Type B pancreatic cell (in vitro differentiated cells): ENCODE measurements around the gene EHBP1. TPM values are rescaled to one million over a fixed set of nuclear protein-coding genes. Genes with fewer than 3 reads are reported as not detected.
A peak's percentile ranks its signal among the peaks of the same experiment; 100 is the strongest.

Source experiments
- DNase-seq: peaks from one replicate; pipeline ENCODE4 v3.0.0; 2021; ENCODE audit warnings: mixed read lengths; ENCODE audit not compliant: unreplicated experiment; ENCODE audit errors: extremely low spot score
- H3K27ac Mint-ChIP-seq: 2 replicates; pipeline ENCODE4 v1.8.0; 2021; ENCODE audit warnings: mild to moderate bottlenecking, mixed read lengths
- H3K27me3 Mint-ChIP-seq: 2 replicates; pipeline ENCODE4 v1.8.0; 2021; ENCODE audit warnings: mixed read lengths
- H3K36me3 Mint-ChIP-seq: 2 replicates; pipeline ENCODE4 v1.8.0; 2021; ENCODE audit warnings: mixed read lengths
- H3K4me1 Mint-ChIP-seq: one replicate; pipeline ENCODE4 v1.8.0; 2021; ENCODE audit warnings: mixed read lengths; ENCODE audit not compliant: unreplicated experiment
- H3K4me3 Mint-ChIP-seq: 2 replicates; pipeline ENCODE4 v1.8.0; 2021; ENCODE audit warnings: mild to moderate bottlenecking, mixed read lengths
- H3K9me3 Mint-ChIP-seq: 2 replicates; pipeline ENCODE4 v1.8.0; 2021; ENCODE audit warnings: mixed read lengths
- total RNA-seq: library from RNA; stranded (reverse); gene quantifications from 2 replicates; pipeline ENCODE4 v1.2.1, GENCODE V29; 2021; ENCODE audit warnings: low replicate concordance
- TF ChIP-seq, protein P1 (sequence below): fragments of 200-600 bp; sonication (generic); conservative IDR thresholded peaks from 2 replicates; pipeline ENCODE4 v1.5.0; 2021; ENCODE audit warnings: antibody characterized with exemption, mild to moderate bottlenecking

EHBP1 gene
- total RNA-seq, 1 donor from 2014 or later: 59.2 TPM

DNA sequence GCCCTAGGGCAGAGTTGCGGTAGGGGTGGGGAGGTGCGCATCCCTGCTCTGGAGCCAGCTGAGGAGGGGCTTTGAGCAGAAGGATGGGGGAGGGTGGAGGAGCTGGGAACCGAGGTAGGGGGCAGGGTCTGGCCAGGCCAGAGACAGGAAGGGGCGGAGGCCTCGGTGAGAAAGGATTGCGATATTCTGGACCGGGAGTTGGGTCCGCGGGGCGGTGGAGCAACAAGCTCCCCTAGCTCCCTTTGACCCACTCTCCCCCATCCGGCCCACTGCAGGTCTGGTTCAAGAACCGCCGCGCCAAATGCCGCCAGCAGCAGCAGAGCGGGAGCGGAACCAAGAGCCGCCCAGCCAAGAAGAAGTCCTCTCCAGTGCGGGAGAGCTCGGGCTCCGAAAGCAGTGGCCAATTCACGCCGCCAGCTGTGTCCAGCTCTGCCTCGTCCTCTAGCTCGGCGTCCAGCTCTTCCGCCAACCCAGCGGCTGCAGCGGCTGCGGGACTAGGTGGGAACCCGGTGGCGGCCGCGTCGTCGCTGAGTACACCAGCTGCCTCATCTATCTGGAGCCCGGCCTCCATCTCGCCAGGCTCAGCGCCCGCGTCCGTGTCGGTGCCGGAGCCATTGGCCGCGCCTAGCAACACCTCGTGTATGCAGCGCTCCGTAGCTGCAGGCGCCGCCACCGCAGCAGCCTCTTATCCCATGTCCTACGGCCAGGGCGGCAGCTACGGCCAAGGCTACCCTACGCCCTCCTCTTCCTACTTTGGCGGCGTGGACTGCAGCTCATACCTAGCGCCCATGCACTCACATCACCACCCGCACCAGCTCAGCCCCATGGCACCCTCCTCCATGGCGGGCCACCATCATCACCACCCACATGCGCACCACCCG is 350.0 kb downstream of the EHBP1 start:
- peak overlapping the region; percentile 77 for H3K27ac Mint-ChIP-seq
- H3K36me3 Mint-ChIP-seq: peaks cover 25% of the 10 kb centered on the region
- H3K9me3 Mint-ChIP-seq: no peaks in the 10 kb centered on the region
- DNase-seq: peak; percentile 70
- peaks cover 92% of the 10 kb centered on the region for H3K27me3 Mint-ChIP-seq
- peaks cover 24% of the 10 kb centered on the region for H3K4me1 Mint-ChIP-seq
- peak overlapping the region; percentile 83 for H3K4me3 Mint-ChIP-seq
- TF ChIP-seq, protein P1, sequence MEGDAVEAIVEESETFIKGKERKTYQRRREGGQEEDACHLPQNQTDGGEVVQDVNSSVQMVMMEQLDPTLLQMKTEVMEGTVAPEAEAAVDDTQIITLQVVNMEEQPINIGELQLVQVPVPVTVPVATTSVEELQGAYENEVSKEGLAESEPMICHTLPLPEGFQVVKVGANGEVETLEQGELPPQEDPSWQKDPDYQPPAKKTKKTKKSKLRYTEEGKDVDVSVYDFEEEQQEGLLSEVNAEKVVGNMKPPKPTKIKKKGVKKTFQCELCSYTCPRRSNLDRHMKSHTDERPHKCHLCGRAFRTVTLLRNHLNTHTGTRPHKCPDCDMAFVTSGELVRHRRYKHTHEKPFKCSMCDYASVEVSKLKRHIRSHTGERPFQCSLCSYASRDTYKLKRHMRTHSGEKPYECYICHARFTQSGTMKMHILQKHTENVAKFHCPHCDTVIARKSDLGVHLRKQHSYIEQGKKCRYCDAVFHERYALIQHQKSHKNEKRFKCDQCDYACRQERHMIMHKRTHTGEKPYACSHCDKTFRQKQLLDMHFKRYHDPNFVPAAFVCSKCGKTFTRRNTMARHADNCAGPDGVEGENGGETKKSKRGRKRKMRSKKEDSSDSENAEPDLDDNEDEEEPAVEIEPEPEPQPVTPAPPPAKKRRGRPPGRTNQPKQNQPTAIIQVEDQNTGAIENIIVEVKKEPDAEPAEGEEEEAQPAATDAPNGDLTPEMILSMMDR: no peak

DNA sequence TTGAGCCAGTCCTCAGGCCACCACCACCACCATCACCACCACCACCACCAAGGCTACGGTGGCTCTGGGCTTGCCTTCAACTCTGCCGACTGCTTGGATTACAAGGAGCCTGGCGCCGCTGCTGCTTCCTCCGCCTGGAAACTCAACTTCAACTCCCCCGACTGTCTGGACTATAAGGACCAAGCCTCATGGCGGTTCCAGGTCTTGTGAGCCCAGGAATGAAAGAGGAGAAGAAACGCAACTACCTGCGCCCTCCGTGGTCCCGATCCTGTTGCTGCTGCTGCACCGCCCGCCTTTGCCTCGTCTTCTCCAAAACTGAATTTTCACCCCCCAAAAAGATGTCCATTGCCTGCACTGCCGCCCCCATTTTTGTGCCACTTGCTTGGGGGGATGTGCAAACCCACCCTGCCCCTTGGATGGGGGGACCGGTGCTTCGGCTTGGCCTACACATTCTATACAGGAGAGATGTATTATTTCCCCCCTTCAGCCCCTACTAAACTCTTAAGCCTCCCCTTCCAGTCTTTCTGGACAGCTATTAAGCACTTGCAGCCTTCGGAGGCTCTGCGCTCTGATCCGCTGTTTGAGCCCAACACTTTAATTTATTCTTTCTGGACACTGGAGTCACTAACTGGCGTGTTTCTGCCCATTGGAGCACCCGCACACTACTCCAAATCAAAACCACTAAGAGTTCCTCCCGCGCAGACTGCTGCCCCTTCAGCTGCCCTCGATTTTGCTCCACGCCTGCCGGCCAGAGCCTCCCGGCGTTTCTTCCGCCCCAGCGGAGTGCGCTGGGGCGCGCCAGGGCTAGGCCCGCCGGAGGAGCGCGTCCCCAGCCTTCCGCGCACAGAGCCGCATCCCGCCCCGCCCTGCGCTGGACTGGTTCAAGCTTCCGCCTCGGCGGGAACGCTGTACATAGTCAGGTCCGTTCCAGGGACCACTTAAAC is 350.9 kb downstream of the EHBP1 start:
- Mint-ChIP-seq H3K27me3 (peaks cover 94% of the 10 kb centered on the region), H3K27ac (peak overlapping the region; percentile 67), H3K9me3 (no peaks in the 10 kb centered on the region), H3K4me1 (peaks cover 24% of the 10 kb centered on the region), H3K36me3 (peaks cover 25% of the 10 kb centered on the region), H3K4me3 (peak overlapping the region; percentile 83)
- DNase-seq: no peak
- TF ChIP-seq, protein P1: no peak

DNA sequence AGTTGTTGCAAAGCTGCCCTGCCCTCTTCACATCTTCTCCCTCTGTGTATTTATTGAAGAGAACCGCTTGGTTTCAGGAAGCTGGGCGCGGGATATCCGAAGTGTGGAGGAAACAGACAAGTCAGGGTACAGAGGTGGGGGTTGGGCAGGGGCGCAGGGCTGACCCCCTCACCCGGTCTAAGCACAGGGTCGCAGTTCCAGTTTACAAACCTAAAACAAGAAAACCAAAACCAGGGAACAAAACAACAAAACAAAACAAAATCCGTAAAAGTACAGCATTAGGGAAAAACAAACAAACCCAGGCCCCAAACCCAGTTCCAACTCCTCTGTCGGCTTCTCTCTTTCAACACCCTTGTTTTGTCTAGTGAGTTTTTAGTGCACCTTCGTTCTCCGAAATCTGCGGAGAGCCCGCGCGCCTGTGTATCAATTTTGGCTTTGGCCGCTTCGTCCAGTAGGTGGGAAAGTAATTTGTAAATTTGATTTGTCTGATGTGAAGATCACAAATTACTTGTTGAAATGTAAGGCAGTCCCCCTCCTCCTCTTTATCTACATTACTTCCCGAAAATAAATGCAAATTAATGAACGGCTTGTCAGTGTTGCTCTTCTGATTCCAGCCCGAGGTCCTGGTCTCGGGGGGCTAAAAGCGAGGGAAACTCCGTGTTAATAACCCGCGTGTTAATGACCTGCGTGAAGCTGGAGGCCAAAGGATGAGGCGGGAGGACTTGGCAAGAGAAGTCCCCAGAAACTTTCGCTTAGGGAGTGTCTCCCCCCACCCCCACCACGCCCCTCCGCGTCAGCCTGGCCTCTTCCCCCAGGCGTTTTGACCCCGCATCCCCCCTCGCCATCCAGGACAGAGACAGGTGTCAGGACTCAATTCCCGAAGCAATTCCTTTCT is 352.0 kb downstream of the EHBP1 start:
- Mint-ChIP-seq H3K27ac (peak overlapping the region; percentile 87), H3K4me3 (peak overlapping the region; percentile 83), H3K9me3 (no peaks in the 10 kb centered on the region), H3K27me3 (peaks cover 95% of the 10 kb centered on the region), H3K36me3 (peaks cover 25% of the 10 kb centered on the region), H3K4me1 (peaks cover 24% of the 10 kb centered on the region)
- TF ChIP-seq, protein P1: no peak
- DNase-seq: no peak

- H3K36me3 Mint-ChIP-seq: peaks cover 25% of the 10 kb centered on the region
- H3K27me3 Mint-ChIP-seq: peaks cover 95% of the 10 kb centered on the region
- H3K4me1 Mint-ChIP-seq: peaks cover 24% of the 10 kb centered on the region
- peak overlapping the region; percentile 83 for H3K4me3 Mint-ChIP-seq
- peak overlapping the region; percentile 87 for H3K27ac Mint-ChIP-seq
- peak; percentile 70 for DNase-seq
- H3K9me3 Mint-ChIP-seq: no peaks in the 10 kb centered on the region
- TF ChIP-seq, protein P1: no peak
Observed at GRCh38 chr2:63058144-63058920, 352.8 kb downstream of the EHBP1 start.
